Measurements from ENCODE around the gene DPF1.

Gene DPF1

GRCh38 chr19:38197937-38198704 lies 25.9 kb downstream of the DPF1 start:
- DNase-seq (ENCODE audit: low spot score) = no peak

- no peak for DNase-seq (ENCODE audit: low spot score)
These were observed 26.9 kb downstream of the DPF1 start for GRCh38 chr19:38196948-38197656.

- DNase-seq (ENCODE audit: low spot score) = no peak
These were observed 27.7 kb downstream of the DPF1 start for GRCh38 chr19:38196245-38196837.

GRCh38 chr19:38195237-38195636 lies 28.8 kb downstream of the DPF1 start:
- DNase-seq (ENCODE audit: low spot score) = no peak

GRCh38 chr19:38194061-38194701 lies 29.8 kb downstream of the DPF1 start:
- DNase-seq (ENCODE audit: low spot score) = no peak

- no peak for DNase-seq (ENCODE audit: low spot score)
These were observed 30.6 kb downstream of the DPF1 start for GRCh38 chr19:38193445-38193844.

- no peak for DNase-seq (ENCODE audit: low spot score)
These were observed 32.3 kb downstream of the DPF1 start for GRCh38 chr19:38191747-38192146.

GRCh38 chr19:38190793-38191192 lies 33.2 kb downstream of the DPF1 start:
- DNase-seq (ENCODE audit: low spot score) = no peak

GRCh38 chr19:38190061-38190460 lies 34.0 kb downstream of the DPF1 start:
- no peak for DNase-seq (ENCODE audit: low spot score)

- DNase-seq (ENCODE audit: low spot score) = no peak
These were observed 38.5 kb downstream of the DPF1 start for GRCh38 chr19:38185562-38185961.

GRCh38 chr19:38184815-38185214 lies 39.2 kb downstream of the DPF1 start:
- DNase-seq (ENCODE audit: low spot score) = no peak

- peak; percentile 84 for DNase-seq (ENCODE audit: low spot score)
These were observed 40.6 kb downstream of the DPF1 start for GRCh38 chr19:38183251-38183897.

- no peak for DNase-seq (ENCODE audit: low spot score)
These were observed 41.3 kb downstream of the DPF1 start for GRCh38 chr19:38182536-38183210.

- DNase-seq (ENCODE audit: low spot score) = no peak
These were observed 44.0 kb downstream of the DPF1 start for GRCh38 chr19:38180071-38180470.

GRCh38 chr19:38175422-38175821 lies 48.6 kb downstream of the DPF1 start:
- DNase-seq (ENCODE audit: low spot score) = no peak

- DNase-seq (ENCODE audit: low spot score) = peak; percentile 94
These were observed 50.6 kb downstream of the DPF1 start for GRCh38 chr19:38173291-38174041.

- DNase-seq (ENCODE audit: low spot score) = no peak
These were observed 52.0 kb downstream of the DPF1 start for GRCh38 chr19:38172001-38172400.

GRCh38 chr19:38170334-38170733 lies 53.7 kb downstream of the DPF1 start:
- DNase-seq (ENCODE audit: low spot score) = no peak

- DNase-seq (ENCODE audit: low spot score) = no peak
These were observed 55.4 kb downstream of the DPF1 start for GRCh38 chr19:38168637-38169036.

- no peak for DNase-seq (ENCODE audit: low spot score)
These were observed 58.7 kb downstream of the DPF1 start for GRCh38 chr19:38165335-38165734.

GRCh38 chr19:38164526-38164925 lies 59.5 kb downstream of the DPF1 start:
- DNase-seq (ENCODE audit: low spot score) = no peak
